ENCODE measurements around the gene NEK1. TPM values are rescaled to one million over a fixed set of nuclear protein-coding genes. Genes with fewer than 3 reads are reported as not detected.

Gene NEK1
- total and polyA plus RNA-seq, 2 donors (not counting 3 experiments of a cell fraction or from before 2014, with no cell fraction given): 2.6 to 10.1 TPM

DNA sequence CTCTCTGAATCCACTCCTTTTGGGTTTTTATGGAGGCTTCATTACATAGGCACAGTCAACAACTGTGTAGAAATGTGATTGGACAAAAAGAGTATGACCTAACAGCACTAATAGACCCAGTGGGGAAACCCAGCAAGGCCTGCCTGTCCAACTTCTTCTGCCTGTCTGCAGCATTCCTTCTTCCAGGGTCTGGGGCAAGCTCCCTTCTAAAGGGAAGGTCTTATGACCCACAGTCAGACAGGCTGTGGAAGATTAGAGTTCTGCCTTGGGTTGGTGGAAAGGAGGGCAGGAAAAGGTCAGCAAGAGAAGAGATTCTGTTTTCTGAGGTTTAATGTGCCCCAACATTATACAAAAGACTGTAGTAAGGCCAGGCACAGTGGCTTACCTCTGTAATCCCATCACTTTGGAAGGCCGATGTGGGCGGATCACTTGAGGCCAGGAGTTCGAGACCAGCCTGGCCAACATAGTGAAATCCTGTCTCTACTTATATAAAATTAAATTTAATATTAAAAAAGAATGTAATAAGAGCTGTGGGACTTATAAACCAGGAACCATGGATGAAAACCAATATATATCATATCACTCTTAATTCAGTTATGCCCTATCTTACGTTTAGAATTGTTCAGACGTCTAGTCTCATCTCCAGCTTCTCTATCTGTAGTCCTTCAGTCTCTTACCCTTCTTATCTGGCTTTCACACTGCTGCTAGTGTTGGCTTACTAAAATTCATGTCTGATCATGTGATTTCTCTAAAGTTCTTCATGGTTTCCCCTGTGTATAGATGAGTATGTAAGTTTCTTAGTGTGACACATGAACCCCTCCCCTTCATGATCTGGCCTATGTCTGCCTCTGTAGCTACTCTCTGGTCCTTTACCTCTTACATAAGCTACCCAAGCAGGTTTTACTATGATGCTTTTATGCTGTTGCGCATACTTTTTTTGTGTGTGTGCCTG lies 14.2 kb upstream of the NEK1 start:
- no TSS peak for BruUV-seq (replicated peaks)
- TF ChIP-seq JUN (IDR thresholded peaks at IDR 0.05; ENCODE audit: borderline replicate concordance, insufficient read depth, insufficient read length, low read depth) (no peak), FOS (IDR thresholded peaks at IDR 0.05; ENCODE audit: borderline replicate concordance, insufficient read depth, low read length) (no peak), MYC (IDR thresholded peaks at IDR 0.05; ENCODE audit: low read depth, low read length) (no peak)
- no peaks in the 10 kb centered on the region for H3K27me3 ChIP-seq (ENCODE audit: control insufficient read depth in 2 of 2, insufficient read depth in 2 of 2, low read length in 2 of 2)
- H3K9ac ChIP-seq (replicated peaks; ENCODE audit: extremely low read depth, insufficient read depth, low read length): no peak overlapping the region
- intact Hi-C loops (cut with micrococcal nuclease) (no loop called here), dilution Hi-C loops (cut with MboI; ENCODE audit: extremely low pct_ligation_motif_present, low sequenced_read_pairs) (no loop called here)
- no peak overlapping the region for H3K4me3 ChIP-seq (replicated peaks in 1 of 3; ENCODE audit: insufficient read depth in 1 of 3, low read depth in 1 of 3, low read length in 3 of 3)
- ChIA-PET CTCF (interaction anchor here (0.6 to 0.7 kb wide), 2 partner anchors 22 to 32 kb away, joined by 3 read pairs; no protein-coding TSS in a partner anchor), POLR2A (no interaction called here)
- no peak overlapping the region for H3K4me2 ChIP-seq (ENCODE audit: insufficient read depth, low read length)
- H3K79me2 ChIP-seq (ENCODE audit: control insufficient read depth, insufficient read depth, low read length): peaks cover 56% of the 10 kb centered on the region
- H3K9me1 ChIP-seq (replicated peaks; ENCODE audit: control insufficient read depth, extremely low read depth, insufficient read depth, low read length): no peaks in the 10 kb centered on the region
- peaks cover 9% of the 10 kb centered on the region for H3K4me1 ChIP-seq (ENCODE audit: control insufficient read depth, extremely low read depth, insufficient read depth, low read length)
- no peak overlapping the region for H3K27ac ChIP-seq (ENCODE audit: insufficient read depth, low read depth, low read length)
- H4K20me1 ChIP-seq (replicated peaks; ENCODE audit: control insufficient read depth, extremely low read depth, insufficient read depth, low read length): peaks cover 4% of the 10 kb centered on the region
- H3K9me3 ChIP-seq (replicated peaks; ENCODE audit: control insufficient read depth, insufficient read depth, low read length): no peaks in the 10 kb centered on the region
- DNase-seq (ENCODE audit: low read depth, low spot score) (no peak), FAIRE-seq (no peak)
- H3K36me3 ChIP-seq (ENCODE audit: control insufficient read depth in 2 of 2, extremely low read depth in 1 of 2, insufficient read depth in 2 of 2, low read length in 2 of 2): no peaks in the 10 kb centered on the region
- H2AFZ ChIP-seq (ENCODE audit: low read depth, low read length): no peak overlapping the region

DNA sequence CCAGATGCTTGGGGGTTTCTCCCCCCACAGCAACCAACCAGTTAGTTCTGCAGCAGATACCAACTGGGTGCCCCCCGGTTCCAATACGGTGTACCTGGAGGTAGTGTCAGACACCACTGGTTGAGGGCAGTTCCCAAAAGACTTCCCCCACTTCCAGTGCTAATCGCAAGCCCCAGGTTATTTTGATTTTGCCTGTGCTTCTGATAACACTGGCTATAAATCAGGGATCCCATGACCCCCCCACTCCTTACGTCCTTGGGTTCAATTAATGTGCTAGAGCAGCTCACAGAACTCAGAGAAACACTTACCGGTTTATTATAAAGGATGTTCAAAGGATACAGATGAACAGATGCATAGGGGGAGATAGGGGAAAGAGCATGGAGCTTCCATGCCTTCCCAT lies 13.5 kb upstream of the NEK1 start:
- Histone ChIP-seq H4K20me1 (replicated peaks; ENCODE audit: control insufficient read depth, extremely low read depth, insufficient read depth, low read length) (peaks cover 4% of the 10 kb centered on the region), H3K27ac (ENCODE audit: insufficient read depth, low read depth, low read length) (no peak overlapping the region), H3K9ac (replicated peaks; ENCODE audit: extremely low read depth, insufficient read depth, low read length) (no peak overlapping the region), H3K9me1 (replicated peaks; ENCODE audit: control insufficient read depth, extremely low read depth, insufficient read depth, low read length) (no peaks in the 10 kb centered on the region), H3K4me1 (ENCODE audit: control insufficient read depth, extremely low read depth, insufficient read depth, low read length) (peaks cover 11% of the 10 kb centered on the region), H3K27me3 (ENCODE audit: control insufficient read depth in 2 of 2, insufficient read depth in 2 of 2, low read length in 2 of 2) (no peaks in the 10 kb centered on the region), H3K4me2 (ENCODE audit: insufficient read depth, low read length) (no peak overlapping the region), H3K36me3 (ENCODE audit: control insufficient read depth in 2 of 2, extremely low read depth in 1 of 2, insufficient read depth in 2 of 2, low read length in 2 of 2) (no peaks in the 10 kb centered on the region), H3K79me2 (ENCODE audit: control insufficient read depth, insufficient read depth, low read length) (peaks cover 59% of the 10 kb centered on the region), H3K9me3 (replicated peaks; ENCODE audit: control insufficient read depth, insufficient read depth, low read length) (no peaks in the 10 kb centered on the region), H3K4me3 (replicated peaks in 1 of 3; ENCODE audit: insufficient read depth in 1 of 3, low read depth in 1 of 3, low read length in 3 of 3) (no peak overlapping the region), H2AFZ (ENCODE audit: low read depth, low read length) (no peak overlapping the region)
- FAIRE-seq (no peak), DNase-seq (ENCODE audit: low read depth, low spot score) (no peak)
- dilution Hi-C loops (cut with MboI; ENCODE audit: extremely low pct_ligation_motif_present, low sequenced_read_pairs): no loop called here
- ChIA-PET CTCF (no interaction called here), POLR2A (interaction anchor here (0.6 kb wide), 1 partner anchor 247 kb away, joined by 4 read pairs; no protein-coding TSS in a partner anchor)
- TF ChIP-seq POLR2AphosphoS5 (IDR thresholded peaks at IDR 0.05; ENCODE audit: insufficient read depth, low read depth, low read length) (no peak), POLR2A (IDR thresholded peaks at IDR 0.05; ENCODE audit: low read depth, low read length) (no peak), FOS (IDR thresholded peaks at IDR 0.05; ENCODE audit: borderline replicate concordance, insufficient read depth, low read length) (no peak), EZH2 (IDR thresholded peaks at IDR 0.05; ENCODE audit: borderline replicate concordance, low read depth, low read length, severe bottlenecking) (no peak), MYC (IDR thresholded peaks at IDR 0.05; ENCODE audit: low read depth, low read length) (no peak), GATA2 (IDR thresholded peaks at IDR 0.05; ENCODE audit: insufficient read depth, insufficient read length, low read depth, low read length) (no peak), JUN (IDR thresholded peaks at IDR 0.05; ENCODE audit: borderline replicate concordance, insufficient read depth, insufficient read length, low read depth) (no peak)
- TF ChIP-seq, protein P1, sequence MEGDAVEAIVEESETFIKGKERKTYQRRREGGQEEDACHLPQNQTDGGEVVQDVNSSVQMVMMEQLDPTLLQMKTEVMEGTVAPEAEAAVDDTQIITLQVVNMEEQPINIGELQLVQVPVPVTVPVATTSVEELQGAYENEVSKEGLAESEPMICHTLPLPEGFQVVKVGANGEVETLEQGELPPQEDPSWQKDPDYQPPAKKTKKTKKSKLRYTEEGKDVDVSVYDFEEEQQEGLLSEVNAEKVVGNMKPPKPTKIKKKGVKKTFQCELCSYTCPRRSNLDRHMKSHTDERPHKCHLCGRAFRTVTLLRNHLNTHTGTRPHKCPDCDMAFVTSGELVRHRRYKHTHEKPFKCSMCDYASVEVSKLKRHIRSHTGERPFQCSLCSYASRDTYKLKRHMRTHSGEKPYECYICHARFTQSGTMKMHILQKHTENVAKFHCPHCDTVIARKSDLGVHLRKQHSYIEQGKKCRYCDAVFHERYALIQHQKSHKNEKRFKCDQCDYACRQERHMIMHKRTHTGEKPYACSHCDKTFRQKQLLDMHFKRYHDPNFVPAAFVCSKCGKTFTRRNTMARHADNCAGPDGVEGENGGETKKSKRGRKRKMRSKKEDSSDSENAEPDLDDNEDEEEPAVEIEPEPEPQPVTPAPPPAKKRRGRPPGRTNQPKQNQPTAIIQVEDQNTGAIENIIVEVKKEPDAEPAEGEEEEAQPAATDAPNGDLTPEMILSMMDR (IDR thresholded peaks at IDR 0.05; ENCODE audit: extremely low read depth in 1 of 2, insufficient read depth in 1 of 2, low read depth in 1 of 2, low read length in 2 of 2): no peak
- TF ChIP-seq, protein P2, sequence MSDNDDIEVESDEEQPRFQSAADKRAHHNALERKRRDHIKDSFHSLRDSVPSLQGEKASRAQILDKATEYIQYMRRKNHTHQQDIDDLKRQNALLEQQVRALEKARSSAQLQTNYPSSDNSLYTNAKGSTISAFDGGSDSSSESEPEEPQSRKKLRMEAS (IDR thresholded peaks at IDR 0.05; ENCODE audit: insufficient read depth, insufficient read length): no peak
- intact Hi-C loops (cut with micrococcal nuclease): no loop called here
- BruUV-seq (replicated peaks): no TSS peak

All from endothelial cell of umbilical vein (primary cell).